GM18951 (cell line): ENCODE results near the gene AQP11.
"Not testable (repeated sequence)": the region's sequence is repeated elsewhere in the genome, so short reads cannot be mapped to it uniquely, and the experiment has no call there.

Experiments
- POLR2A ChIP-seq: IDR thresholded peaks from 4 replicates; pipeline ENCODE4 v1.6.1; 2011; ENCODE audit warnings: mild to moderate bottlenecking; ENCODE audit not compliant: insufficient read length, insufficient read depth; ENCODE audit errors: extremely low read depth
- in situ Hi-C: fragments of 300-500 bp; cut with MboI; formaldehyde crosslinking; loops from one replicate; pipeline ENCODE4 v1.12.0; 2022; ENCODE audit warnings: low sequenced_read_pairs, mixed read lengths, inconsistent platforms; ENCODE audit not compliant: unreplicated experiment

AQP11 gene

DNA sequence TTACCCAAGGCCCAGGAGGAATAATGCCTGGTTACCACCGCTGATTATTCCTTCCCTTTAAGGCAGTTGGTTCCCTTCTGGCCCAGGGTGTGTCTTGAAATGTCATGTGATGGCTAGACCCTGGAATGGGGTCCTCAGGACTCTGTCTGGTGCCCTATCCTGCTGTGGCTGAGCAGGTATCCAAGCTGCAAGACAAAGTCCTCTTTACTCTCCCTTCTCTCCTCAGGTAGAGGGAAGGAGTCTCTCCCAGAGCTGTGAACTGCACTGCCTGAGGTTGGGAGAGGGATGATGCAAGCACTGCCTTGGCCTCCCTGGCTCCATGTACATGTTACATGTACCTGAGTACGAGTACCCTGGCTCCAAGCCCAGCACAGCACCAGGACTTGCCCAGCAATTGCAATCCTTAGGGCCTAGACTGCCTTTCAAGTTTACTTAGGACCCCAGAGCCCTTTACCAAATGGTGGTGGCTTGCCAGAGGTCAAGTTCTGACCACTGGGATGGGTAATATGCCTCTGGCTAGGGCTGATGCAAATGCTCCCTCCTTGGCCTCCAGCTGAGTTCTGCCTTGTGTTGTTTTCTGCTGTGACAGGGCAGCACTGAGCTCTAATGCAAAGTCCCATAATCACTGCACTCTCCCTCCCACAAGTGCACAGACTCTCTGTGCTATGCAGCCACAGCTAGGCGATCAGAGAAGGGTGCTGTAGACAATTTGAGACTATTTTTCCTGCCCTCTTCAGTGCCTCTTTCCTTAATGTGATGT, 20.7 kb upstream of the AQP11 start:
- in situ Hi-C loops, result no loop called here
- no peak for TF ChIP-seq POLR2A

GRCh38 chr11:77569676-77570070, 20.1 kb upstream of the AQP11 start:
- TF ChIP-seq POLR2A, result no peak
- in situ Hi-C loops, result no loop called here

DNA sequence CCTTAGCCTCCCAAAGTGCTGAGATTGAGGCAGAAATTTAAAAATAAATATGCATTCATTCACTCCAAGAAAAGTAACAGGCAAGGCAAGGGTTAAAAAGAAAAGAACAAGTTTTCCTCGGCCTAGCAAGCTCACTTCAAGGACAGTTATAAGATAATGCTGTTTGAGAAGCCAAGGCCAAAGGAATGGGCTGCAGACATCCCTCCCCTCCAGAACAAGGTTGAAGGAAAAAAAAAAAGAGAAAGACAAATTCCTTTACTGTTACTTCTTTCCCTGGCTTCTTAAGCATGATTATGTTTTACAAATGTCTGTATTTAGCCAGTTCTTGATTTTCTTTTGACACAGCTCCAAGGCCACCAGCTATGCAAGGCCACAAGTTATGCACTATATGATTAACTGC, 18.9 kb upstream of the AQP11 start:
- in situ Hi-C loops, result not testable (repeated sequence)

DNA sequence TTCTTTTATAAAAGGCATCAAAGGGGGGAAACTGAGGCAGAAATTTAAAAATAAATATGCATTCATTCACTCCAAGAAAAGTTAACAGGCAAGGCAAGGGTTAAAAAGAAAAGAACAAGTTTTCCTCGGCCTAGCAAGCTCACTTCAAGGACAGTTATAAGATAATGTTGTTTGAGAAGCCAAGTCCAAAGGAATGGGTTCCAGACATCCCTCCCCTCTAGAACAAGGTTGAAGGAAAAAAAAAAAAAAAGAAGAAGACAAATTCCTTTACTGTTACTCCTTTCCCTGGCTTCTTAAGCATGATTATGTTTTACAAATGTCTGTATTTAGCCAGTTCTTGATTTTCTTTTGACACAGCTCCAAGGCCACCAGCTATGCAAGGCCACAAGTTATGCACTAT, 14.3 kb upstream of the AQP11 start:
- in situ Hi-C loops, result not testable (repeated sequence)

GRCh38 chr11:77580712-77581337, 8.9 kb upstream of the AQP11 start:
- TF ChIP-seq POLR2A, result no peak
- in situ Hi-C loops, result no loop called here

- in situ Hi-C loops, result no loop called here
- TF ChIP-seq POLR2A, result no peak
These were observed 602 bp upstream of the AQP11 start for GRCh38 chr11:77589181-77589520.

- in situ Hi-C loops, result no loop called here
- no peak for TF ChIP-seq POLR2A
These were observed 535 bp downstream of the AQP11 start for GRCh38 chr11:77590194-77590782.

DNA sequence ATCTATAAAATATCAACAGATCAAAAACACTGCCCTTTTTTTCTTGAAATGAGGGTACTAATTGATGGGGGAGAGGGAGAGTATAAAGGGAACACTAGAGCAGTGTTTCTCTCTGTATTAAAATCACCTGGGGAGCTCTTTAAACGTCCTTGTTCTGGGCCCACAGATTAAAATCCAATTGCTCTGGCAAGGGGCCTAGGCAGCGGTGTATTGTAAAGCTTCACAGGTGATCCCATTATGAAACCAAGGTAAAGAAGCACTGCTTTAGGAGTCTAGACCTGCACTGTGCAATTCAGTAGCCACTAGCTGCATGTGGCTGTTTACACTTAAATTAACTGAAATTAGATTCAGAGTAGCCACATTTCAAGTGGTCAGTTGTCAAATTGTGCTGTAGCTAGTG, 3.0 kb downstream of the AQP11 start:
- TF ChIP-seq POLR2A, result no peak
- in situ Hi-C loops, result no loop called here

- no peak for TF ChIP-seq POLR2A
- in situ Hi-C loops, result no loop called here
These were observed 4.1 kb downstream of the AQP11 start for GRCh38 chr11:77593883-77594282.

- no peak for TF ChIP-seq POLR2A
- in situ Hi-C loops, result no loop called here
These were observed 6.9 kb downstream of the AQP11 start for GRCh38 chr11:77596626-77597025.

- no peak for TF ChIP-seq POLR2A
These were observed 8.4 kb downstream of the AQP11 start for GRCh38 chr11:77598195-77598594.

GRCh38 chr11:77602381-77603088, 12.8 kb downstream of the AQP11 start:
- in situ Hi-C loops, result no loop called here
- TF ChIP-seq POLR2A, result no peak

More at GRCh38 chr11:77598195-77598594, 8.4 kb downstream of the AQP11 start:
- in situ Hi-C loops, result no loop called here

GRCh38 chr11:77604281-77604680, 14.5 kb downstream of the AQP11 start:
- in situ Hi-C loops, result no loop called here
- no peak for TF ChIP-seq POLR2A

DNA sequence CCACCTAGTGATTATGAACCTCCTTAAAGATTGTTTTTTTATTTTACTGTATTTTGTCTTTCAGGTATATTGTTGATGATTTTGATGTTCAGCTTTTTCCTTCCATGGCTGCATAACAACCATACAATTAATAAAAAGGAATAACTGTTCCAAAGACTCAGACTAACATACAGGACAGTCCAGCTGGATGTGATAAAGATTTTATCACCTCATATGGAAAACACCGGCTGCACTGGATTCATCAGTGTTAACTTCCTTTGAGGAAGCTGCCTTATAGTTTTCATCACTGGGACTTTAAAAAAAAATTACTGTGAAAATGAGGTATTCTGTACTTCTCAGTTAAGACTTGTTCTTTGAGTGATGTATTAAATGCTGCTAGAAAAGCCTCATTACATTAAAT, 19.5 kb downstream of the AQP11 start:
- in situ Hi-C loops, result no loop called here

More for the DNA sequence above, 19.5 kb downstream of the AQP11 start:
- TF ChIP-seq POLR2A, result no peak
